Measurements from ENCODE around the gene MTO1. TPM values are rescaled to one million over a fixed set of nuclear protein-coding genes. Genes with fewer than 3 reads are reported as not detected.
"Not testable (repeated sequence)": the region's sequence is repeated elsewhere in the genome, so short reads cannot be mapped to it uniquely, and the experiment has no call there.

Gene MTO1
- total RNA-seq, 1 experiment from 2014 or later, result 14.4 TPM

- no peak for DNase-seq (ENCODE audit: low read depth)
Measured at GRCh38 chr6:73525546-73526330, 64.2 kb downstream of the MTO1 start.

- no peak for DNase-seq (ENCODE audit: low read depth)
Measured at GRCh38 chr6:73528897-73529296, 67.4 kb downstream of the MTO1 start.

- no peak for DNase-seq (ENCODE audit: low read depth)
Measured at GRCh38 chr6:73532293-73532692, 70.8 kb downstream of the MTO1 start.

GRCh38 chr6:73534628-73535027 is 73.1 kb downstream of the MTO1 start:
- DNase-seq (ENCODE audit: low read depth), result no peak

- no peak for DNase-seq (ENCODE audit: low read depth)
Measured at GRCh38 chr6:73537677-73538076, 76.1 kb downstream of the MTO1 start.

GRCh38 chr6:73538116-73538779 is 76.7 kb downstream of the MTO1 start:
- no peak for DNase-seq (ENCODE audit: low read depth)

GRCh38 chr6:73542481-73542880 is 80.9 kb downstream of the MTO1 start:
- not testable (repeated sequence) for DNase-seq (ENCODE audit: low read depth)

- no peak for DNase-seq (ENCODE audit: low read depth)
Measured at GRCh38 chr6:73542891-73543290, 81.4 kb downstream of the MTO1 start.

GRCh38 chr6:73547036-73547435 is 85.5 kb downstream of the MTO1 start:
- no peak for DNase-seq (ENCODE audit: low read depth)

- DNase-seq (ENCODE audit: low read depth), result no peak
Measured at GRCh38 chr6:73548458-73549446, 87.2 kb downstream of the MTO1 start.

GRCh38 chr6:73551115-73551514 is 89.6 kb downstream of the MTO1 start:
- DNase-seq (ENCODE audit: low read depth), result peak; percentile 52

GRCh38 chr6:73555380-73555949 is 93.9 kb downstream of the MTO1 start:
- not testable (repeated sequence) for DNase-seq (ENCODE audit: low read depth)

- no peak for DNase-seq (ENCODE audit: low read depth)
Measured at GRCh38 chr6:73556836-73557235, 95.3 kb downstream of the MTO1 start.

Other genes starting within 250 kb of the MTO1 start
- not detected in 2 replicates for gene KHDC1L, start 236.2 kb upstream of the MTO1 start, total RNA-seq (2014; rRNA removed; shearing (Covaris generic))
- gene KHDC1, start 198.5 kb upstream of the MTO1 start, total RNA-seq (2014; rRNA removed; shearing (Covaris generic)), result 11.4 and 11.7 TPM in 2 replicates
- gene DPPA5, start 107.5 kb upstream of the MTO1 start, total RNA-seq (2014; rRNA removed; shearing (Covaris generic)), result not detected in 2 replicates
- 0.22 TPM in 1 of 2 replicates, not detected in the other for gene KHDC3L, start 99.1 kb upstream of the MTO1 start, total RNA-seq (2014; rRNA removed; shearing (Covaris generic))
- not detected in 2 replicates for gene OOEP, start 91.8 kb upstream of the MTO1 start, total RNA-seq (2014; rRNA removed; shearing (Covaris generic))
- not detected in 2 replicates for gene DDX43, start 66.9 kb upstream of the MTO1 start, total RNA-seq (2014; rRNA removed; shearing (Covaris generic))
- gene CGAS, start 9.4 kb upstream of the MTO1 start, total RNA-seq (2014; rRNA removed; shearing (Covaris generic)), result 7.8 and 12.5 TPM in 2 replicates
- 4,897 and 5,853 TPM in 2 replicates for gene EEF1A1, start 59.3 kb downstream of the MTO1 start, total RNA-seq (2014; rRNA removed; shearing (Covaris generic))
- gene SLC17A5, start 192.3 kb downstream of the MTO1 start, total RNA-seq (2014; rRNA removed; shearing (Covaris generic)), result 13.2 and 16.4 TPM in 2 replicates
- gene CD109, start 234.5 kb downstream of the MTO1 start, total RNA-seq (2014; rRNA removed; shearing (Covaris generic)), result 24.0 and 39.3 TPM in 2 replicates

All from M059J (cell line).